ENCODE data around the gene KLHL6. TPM values are rescaled to one million over a fixed set of nuclear protein-coding genes. Genes with fewer than 3 reads are reported as not detected.

The KLHL6 gene
- total RNA-seq, 1 donor from 2014 or later, result 0.11 TPM

DNA sequence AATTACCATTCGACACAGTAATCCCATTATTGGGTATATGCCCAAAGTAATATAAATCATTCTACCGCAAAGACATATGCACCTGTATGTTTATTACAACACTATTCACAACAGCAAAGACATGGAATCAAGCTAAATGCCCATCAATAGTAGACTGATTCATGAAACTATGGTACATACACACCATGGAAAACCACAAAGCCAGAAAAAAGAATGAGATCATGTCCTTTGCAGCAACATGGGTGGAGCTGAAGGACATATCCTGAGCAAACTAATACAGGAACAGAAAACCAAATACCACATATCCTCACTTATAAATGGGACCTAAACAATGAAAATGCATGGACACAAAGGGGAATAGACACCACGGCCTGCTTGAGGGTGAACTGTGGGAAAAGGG lies 116.0 kb downstream of the KLHL6 start:
- Mint-ChIP-seq H3K9me3 (ENCODE audit: unreplicated experiment) (peaks cover 18% of the 10 kb centered on the region), H3K27me3 (ENCODE audit: low read depth, unreplicated experiment) (peaks cover 15% of the 10 kb centered on the region), H3K36me3 (ENCODE audit: low read depth, unreplicated experiment) (no peaks in the 10 kb centered on the region), H3K4me3 (ENCODE audit: unreplicated experiment) (no peak overlapping the region), H3K27ac (ENCODE audit: unreplicated experiment) (no peak overlapping the region), H3K4me1 (ENCODE audit: low read depth, unreplicated experiment) (peaks cover 3% of the 10 kb centered on the region)
- Histone ChIP-seq H2AFZ (ENCODE audit: low read depth, low read length) (no peak overlapping the region), H4K20me1 (ENCODE audit: insufficient read depth, low read length) (no peaks in the 10 kb centered on the region), H3K4me2 (ENCODE audit: low read length) (no peak overlapping the region), H3K27ac (ENCODE audit: low read depth, low read length) (no peak overlapping the region), H3K9me3 (ENCODE audit: insufficient read depth, low read depth, low read length) (peaks cover 8% of the 10 kb centered on the region), H3K36me3 (ENCODE audit: insufficient read depth, low read length) (no peaks in the 10 kb centered on the region), H3K79me2 (ENCODE audit: insufficient read depth, low read length) (no peaks in the 10 kb centered on the region), H3K4me3 (ENCODE audit: insufficient read depth, low read depth, low read length) (no peak overlapping the region), H3K9ac (ENCODE audit: low read length) (no peak overlapping the region), H3K27me3 (ENCODE audit: insufficient read depth, low read length) (peaks cover 10% of the 10 kb centered on the region), H3K4me1 (ENCODE audit: insufficient read depth, low read length) (no peaks in the 10 kb centered on the region)
- no peak for TF ChIP-seq EZH2 (IDR thresholded peaks at IDR 0.05; ENCODE audit: insufficient read depth, low read length)
- no peak for TF ChIP-seq CTCF (IDR thresholded peaks at IDR 0.05; ENCODE audit: insufficient read depth, low read depth, low read length)
- DNase-seq (ENCODE audit: low read depth) (no peak), FAIRE-seq (no peak)

- Histone ChIP-seq H3K4me2 (ENCODE audit: low read length) (no peak overlapping the region), H2AFZ (ENCODE audit: low read depth, low read length) (no peak overlapping the region), H3K4me1 (ENCODE audit: insufficient read depth, low read length) (no peaks in the 10 kb centered on the region), H3K27ac (ENCODE audit: low read depth, low read length) (no peak overlapping the region), H4K20me1 (ENCODE audit: insufficient read depth, low read length) (no peaks in the 10 kb centered on the region), H3K9ac (ENCODE audit: low read length) (no peak overlapping the region), H3K4me3 (ENCODE audit: insufficient read depth, low read depth, low read length) (no peak overlapping the region), H3K36me3 (ENCODE audit: insufficient read depth, low read length) (no peaks in the 10 kb centered on the region), H3K9me3 (ENCODE audit: insufficient read depth, low read depth, low read length) (peaks cover 7% of the 10 kb centered on the region), H3K27me3 (ENCODE audit: insufficient read depth, low read length) (peaks cover 10% of the 10 kb centered on the region), H3K79me2 (ENCODE audit: insufficient read depth, low read length) (no peaks in the 10 kb centered on the region)
- TF ChIP-seq EZH2 (IDR thresholded peaks at IDR 0.05; ENCODE audit: insufficient read depth, low read length), result no peak
- no peak for TF ChIP-seq CTCF (IDR thresholded peaks at IDR 0.05; ENCODE audit: insufficient read depth, low read depth, low read length)
- H3K36me3 Mint-ChIP-seq (ENCODE audit: low read depth, unreplicated experiment), result no peaks in the 10 kb centered on the region
- H3K4me3 Mint-ChIP-seq (ENCODE audit: unreplicated experiment), result no peak overlapping the region
- H3K27me3 Mint-ChIP-seq (ENCODE audit: low read depth, unreplicated experiment), result peaks cover 22% of the 10 kb centered on the region
- FAIRE-seq (no peak), DNase-seq (ENCODE audit: low read depth) (no peak)
- no peak overlapping the region for H3K27ac Mint-ChIP-seq (ENCODE audit: unreplicated experiment)
- H3K4me1 Mint-ChIP-seq (ENCODE audit: low read depth, unreplicated experiment), result peaks cover 3% of the 10 kb centered on the region
- peaks cover 14% of the 10 kb centered on the region for H3K9me3 Mint-ChIP-seq (ENCODE audit: unreplicated experiment)
Observed at GRCh38 chr3:183438735-183439134, 116.8 kb downstream of the KLHL6 start.

DNA sequence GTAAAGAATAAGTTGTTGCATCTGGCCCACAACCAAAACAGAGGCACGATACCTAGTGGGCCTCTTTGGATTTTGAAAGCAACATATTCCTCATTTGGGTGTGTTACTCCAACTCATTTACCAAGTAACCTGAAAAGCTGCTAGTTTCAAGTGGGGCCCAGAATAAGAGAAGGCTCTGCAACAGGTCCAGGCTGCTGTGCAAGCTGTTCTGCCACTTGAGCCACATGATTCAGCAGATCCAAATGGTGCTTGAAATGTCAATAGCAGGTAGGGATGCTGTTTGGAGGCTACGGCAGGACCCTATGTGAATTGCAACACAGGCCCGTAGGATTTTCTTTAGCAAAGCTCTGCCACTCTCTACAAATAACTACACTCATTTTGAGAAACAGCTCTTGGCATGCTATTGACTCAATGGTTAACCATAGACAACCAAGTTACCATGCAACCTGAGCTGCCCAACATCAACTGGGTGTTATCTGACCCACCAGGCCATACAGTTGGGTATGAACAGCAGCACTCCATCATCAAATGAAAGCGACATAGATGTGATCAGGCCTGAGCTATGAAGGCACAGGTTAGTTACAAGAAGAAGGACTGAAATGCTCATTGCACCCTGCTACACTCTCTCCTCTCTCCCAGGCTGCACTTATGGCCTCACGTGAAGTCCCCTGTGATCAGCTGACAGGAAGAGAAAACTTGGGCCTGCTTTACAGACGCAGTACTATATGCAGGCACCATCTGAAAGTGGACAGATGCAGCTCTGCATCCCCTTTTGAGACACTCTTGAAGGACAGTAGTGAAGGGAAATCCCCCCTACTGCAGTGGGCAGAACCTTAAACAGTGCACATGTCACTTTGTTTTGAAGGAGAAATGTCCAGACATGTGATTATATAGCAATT lies 117.6 kb downstream of the KLHL6 start:
- H3K4me3 ChIP-seq (ENCODE audit: insufficient read depth, low read depth, low read length), result no peak overlapping the region
- H3K9me3 Mint-ChIP-seq (ENCODE audit: unreplicated experiment), result peaks cover 9% of the 10 kb centered on the region
- no peak overlapping the region for H3K4me2 ChIP-seq (ENCODE audit: low read length)
- H4K20me1 ChIP-seq (ENCODE audit: insufficient read depth, low read length), result no peaks in the 10 kb centered on the region
- H3K4me3 Mint-ChIP-seq (ENCODE audit: unreplicated experiment), result no peak overlapping the region
- H3K79me2 ChIP-seq (ENCODE audit: insufficient read depth, low read length), result no peaks in the 10 kb centered on the region
- no peaks in the 10 kb centered on the region for H3K36me3 ChIP-seq (ENCODE audit: insufficient read depth, low read length)
- DNase-seq (ENCODE audit: low read depth), result no peak
- H3K27ac ChIP-seq (ENCODE audit: low read depth, low read length), result no peak overlapping the region
- H3K27me3 ChIP-seq (ENCODE audit: insufficient read depth, low read length), result peaks cover 16% of the 10 kb centered on the region
- H3K9me3 ChIP-seq (ENCODE audit: insufficient read depth, low read depth, low read length), result no peaks in the 10 kb centered on the region
- H3K36me3 Mint-ChIP-seq (ENCODE audit: low read depth, unreplicated experiment), result no peaks in the 10 kb centered on the region
- peaks cover 23% of the 10 kb centered on the region for H3K27me3 Mint-ChIP-seq (ENCODE audit: low read depth, unreplicated experiment)
- no peaks in the 10 kb centered on the region for H3K4me1 ChIP-seq (ENCODE audit: insufficient read depth, low read length)
- H2AFZ ChIP-seq (ENCODE audit: low read depth, low read length), result no peak overlapping the region
- no peak for TF ChIP-seq CTCF (IDR thresholded peaks at IDR 0.05; ENCODE audit: insufficient read depth, low read depth, low read length)
- no peak for TF ChIP-seq EZH2 (IDR thresholded peaks at IDR 0.05; ENCODE audit: insufficient read depth, low read length)
- peaks cover 3% of the 10 kb centered on the region for H3K4me1 Mint-ChIP-seq (ENCODE audit: low read depth, unreplicated experiment)
- H3K9ac ChIP-seq (ENCODE audit: low read length), result no peak overlapping the region
- no peak overlapping the region for H3K27ac Mint-ChIP-seq (ENCODE audit: unreplicated experiment)
- no peak for FAIRE-seq

All from astrocyte (in vitro differentiated cells and primary cell).